WTC11 (cell line): ENCODE data around the gene SNX18. TPM values are rescaled to one million over a fixed set of nuclear protein-coding genes. Genes with fewer than 3 reads are reported as not detected.

ENCODE experiments used
- ATAC-seq: fragments of 200-7000 bp; cut with Tn5 transposase; 2 replicates; pipeline ENCODE4 v1.10.0; 2021; ENCODE audit warnings: mild to moderate bottlenecking, moderate library complexity
- CTCF ChIA-PET: fragments of 300-600 bp; sonication (Branson Sonifier 250); formaldehyde crosslinking; loops from one replicate; lab custom pipeline; 2021; ENCODE audit warnings: antibody characterized with exemption; lab: Charles Lee
- POLR2A ChIA-PET: fragments of 350-600 bp; sonication (Branson Sonifier 250); formaldehyde crosslinking; loops from one replicate; lab custom pipeline; 2021; ENCODE audit warnings: antibody characterized with exemption; lab: Charles Lee
- DNase-seq: peaks from one replicate; pipeline ENCODE4 v3.0.0; 2021; ENCODE audit warnings: low spot score
- H3K27ac Mint-ChIP-seq: 2 replicates; pipeline ENCODE4 v1.8.0; 2021; ENCODE audit warnings: mixed read lengths
- H3K27me3 Mint-ChIP-seq: 2 replicates; pipeline ENCODE4 v1.8.0; 2021; ENCODE audit warnings: low read depth, mild to moderate bottlenecking, moderate library complexity, mixed read lengths
- H3K36me3 Mint-ChIP-seq: 2 replicates; pipeline ENCODE4 v1.8.0; 2021; ENCODE audit warnings: mixed read lengths
- H3K4me1 Mint-ChIP-seq: 2 replicates; pipeline ENCODE4 v1.8.0; 2022; ENCODE audit warnings: mixed read lengths
- H3K4me3 Mint-ChIP-seq: 2 replicates; pipeline ENCODE4 v1.8.0; 2021; ENCODE audit warnings: mild to moderate bottlenecking, moderate library complexity, mixed read lengths
- H3K9me3 Mint-ChIP-seq: 2 replicates; pipeline ENCODE4 v1.8.0; 2021; ENCODE audit warnings: mixed read lengths
- FOXP1 ChIP-seq: sonication (generic); formaldehyde crosslinking; IDR thresholded peaks from 2 replicates; pipeline ENCODE4 v1.8.0; 2022; ENCODE audit warnings: missing genetic modification reagents, mild to moderate bottlenecking, moderate library complexity, borderline replicate concordance
- MXD4 ChIP-seq: fragments of 250-450 bp; sonication (Bioruptor Pico); IDR thresholded peaks from 2 replicates; pipeline ENCODE4 v1.8.0; 2021; ENCODE audit warnings: mild to moderate bottlenecking, moderate library complexity, borderline replicate concordance
- NFATC4 ChIP-seq: fragments of 250-450 bp; sonication (Bioruptor Pico); IDR thresholded peaks from 2 replicates; pipeline ENCODE4 v1.9.0; 2021; ENCODE audit warnings: mild to moderate bottlenecking
- OVOL2 ChIP-seq: fragments of 250-450 bp; sonication (Bioruptor Pico); IDR thresholded peaks from 2 replicates; pipeline ENCODE4 v1.9.0; 2021; ENCODE audit warnings: mild to moderate bottlenecking, borderline replicate concordance
- SMAD3 ChIP-seq: sonication (generic); formaldehyde crosslinking; IDR thresholded peaks from 2 replicates; pipeline ENCODE4 v1.8.0; 2022; ENCODE audit warnings: missing genetic modification reagents, mild to moderate bottlenecking, borderline replicate concordance
- SP1 ChIP-seq: sonication (generic); formaldehyde crosslinking; conservative IDR thresholded peaks from 2 replicates; pipeline ENCODE4 v1.8.1; 2022; ENCODE audit warnings: missing genetic modification reagents
- ZNF219 ChIP-seq: sonication (generic); formaldehyde crosslinking; IDR thresholded peaks from 2 replicates; pipeline ENCODE4 v1.8.0; 2023; ENCODE audit warnings: missing genetic modification reagents, mild to moderate bottlenecking, borderline replicate concordance
- ZNF396 ChIP-seq: fragments of 250-450 bp; sonication (Bioruptor Pico); IDR thresholded peaks from 2 replicates; pipeline ENCODE4 v1.8.0; 2021; ENCODE audit warnings: mild to moderate bottlenecking, moderate library complexity, borderline replicate concordance
- total RNA-seq: library from RNA; stranded (reverse); gene quantifications from 3 replicates; pipeline ENCODE4 v1.2.3, GENCODE V29; 2021
- TF ChIP-seq, protein P1 (sequence below): fragments of 250-450 bp; sonication (Bioruptor Pico); IDR thresholded peaks from 2 replicates; pipeline ENCODE4 v1.9.0; 2021; ENCODE audit warnings: mild to moderate bottlenecking
- TF ChIP-seq, protein P2 (sequence below): sonication (generic); formaldehyde crosslinking; IDR thresholded peaks from 2 replicates; pipeline ENCODE4 v1.8.0; 2022; ENCODE audit warnings: mild to moderate bottlenecking, missing genetic modification reagents
- TF ChIP-seq, protein P3 (sequence below): sonication (generic); formaldehyde crosslinking; IDR thresholded peaks from 2 replicates; pipeline ENCODE4 v1.8.0; 2022; ENCODE audit warnings: mild to moderate bottlenecking, missing genetic modification reagents
- TF ChIP-seq, protein P4 (sequence below): fragments of 250-450 bp; sonication (Bioruptor Pico); IDR thresholded peaks from 2 replicates; pipeline ENCODE4 v1.9.0; 2021; ENCODE audit warnings: moderate library complexity, mild to moderate bottlenecking, inconsistent platforms, borderline replicate concordance
- TF ChIP-seq, protein P5 (sequence below): sonication (generic); formaldehyde crosslinking; IDR thresholded peaks from 2 replicates; pipeline ENCODE4 v1.8.1; 2022; ENCODE audit warnings: mild to moderate bottlenecking, missing genetic modification reagents, moderate library complexity, borderline replicate concordance
- TF ChIP-seq, protein P6 (sequence below): sonication (generic); formaldehyde crosslinking; IDR thresholded peaks from 2 replicates; pipeline ENCODE4 v1.8.0; 2023; ENCODE audit warnings: missing genetic modification reagents
- TF ChIP-seq, protein P7 (sequence below): sonication (generic); formaldehyde crosslinking; IDR thresholded peaks from 2 replicates; pipeline ENCODE4 v1.8.0; 2023; ENCODE audit warnings: mild to moderate bottlenecking, missing genetic modification reagents
- TF ChIP-seq, protein P8 (sequence below): sonication (generic); formaldehyde crosslinking; IDR thresholded peaks from 2 replicates; pipeline ENCODE4 v1.8.0; 2022; ENCODE audit warnings: mild to moderate bottlenecking, missing genetic modification reagents
- TF ChIP-seq, protein P9 (sequence below): sonication (generic); formaldehyde crosslinking; IDR thresholded peaks from 2 replicates; pipeline ENCODE4 v1.8.1; 2022; ENCODE audit warnings: missing genetic modification reagents, borderline replicate concordance
- TF ChIP-seq, protein P10 (sequence below): sonication (generic); formaldehyde crosslinking; IDR thresholded peaks from 2 replicates; pipeline ENCODE4 v1.8.0; 2022; ENCODE audit warnings: mild to moderate bottlenecking, missing genetic modification reagents

Gene SNX18
- total RNA-seq, 1 experiment from 2014 or later = 24.6 TPM

DNA sequence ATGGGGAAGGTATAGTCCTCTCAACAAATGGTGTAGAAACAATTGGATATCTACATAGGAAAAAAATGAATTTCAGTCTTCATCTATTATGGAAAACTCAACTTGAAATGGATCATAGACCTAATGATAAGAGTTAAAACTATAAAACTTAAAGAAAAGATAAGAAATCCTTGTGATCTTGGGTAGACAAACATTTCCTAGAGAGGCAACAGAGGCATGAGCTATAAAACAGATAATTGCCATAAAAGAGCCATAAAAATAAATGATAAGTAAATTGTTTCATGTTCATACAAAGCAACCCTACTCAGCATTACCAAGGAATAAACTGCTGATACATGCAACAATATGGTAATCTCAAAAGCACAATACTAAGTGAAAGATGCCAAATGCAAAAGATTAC, 76.2 kb downstream of the SNX18 start:
- Mint-ChIP-seq H3K36me3 (peaks cover 6% of the 10 kb centered on the region), H3K27me3 (no peaks in the 10 kb centered on the region; the same call in 1 of the 2 replicates), H3K4me3 (no peak overlapping the region), H3K4me1 (no peaks in the 10 kb centered on the region), H3K9me3 (peaks cover 22% of the 10 kb centered on the region), H3K27ac (no peak overlapping the region)
- TF ChIP-seq MXD4 (CRISPR knock-in tag) (no peak), SMAD3 (no peak), ZNF396 (CRISPR knock-in tag) (no peak), FOXP1 (CRISPR knock-in tag) (no peak), OVOL2 (CRISPR knock-in tag) (no peak), ZNF219 (CRISPR knock-in tag) (no peak), NFATC4 (CRISPR knock-in tag) (no peak), SP1 (CRISPR knock-in tag) (no peak)
- TF ChIP-seq, protein P1, sequence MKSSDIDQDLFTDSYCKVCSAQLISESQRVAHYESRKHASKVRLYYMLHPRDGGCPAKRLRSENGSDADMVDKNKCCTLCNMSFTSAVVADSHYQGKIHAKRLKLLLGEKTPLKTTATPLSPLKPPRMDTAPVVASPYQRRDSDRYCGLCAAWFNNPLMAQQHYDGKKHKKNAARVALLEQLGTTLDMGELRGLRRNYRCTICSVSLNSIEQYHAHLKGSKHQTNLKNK (CRISPR knock-in tag) = no peak
- TF ChIP-seq, protein P2, sequence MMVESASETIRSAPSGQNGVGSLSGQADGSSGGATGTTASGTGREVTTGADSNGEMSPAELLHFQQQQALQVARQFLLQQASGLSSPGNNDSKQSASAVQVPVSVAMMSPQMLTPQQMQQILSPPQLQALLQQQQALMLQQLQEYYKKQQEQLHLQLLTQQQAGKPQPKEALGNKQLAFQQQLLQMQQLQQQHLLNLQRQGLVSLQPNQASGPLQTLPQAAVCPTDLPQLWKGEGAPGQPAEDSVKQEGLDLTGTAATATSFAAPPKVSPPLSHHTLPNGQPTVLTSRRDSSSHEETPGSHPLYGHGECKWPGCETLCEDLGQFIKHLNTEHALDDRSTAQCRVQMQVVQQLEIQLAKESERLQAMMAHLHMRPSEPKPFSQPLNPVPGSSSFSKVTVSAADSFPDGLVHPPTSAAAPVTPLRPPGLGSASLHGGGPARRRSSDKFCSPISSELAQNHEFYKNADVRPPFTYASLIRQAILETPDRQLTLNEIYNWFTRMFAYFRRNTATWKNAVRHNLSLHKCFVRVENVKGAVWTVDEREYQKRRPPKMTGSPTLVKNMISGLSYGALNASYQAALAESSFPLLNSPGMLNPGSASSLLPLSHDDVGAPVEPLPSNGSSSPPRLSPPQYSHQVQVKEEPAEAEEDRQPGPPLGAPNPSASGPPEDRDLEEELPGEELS (CRISPR knock-in tag) = no peak
- TF ChIP-seq, protein P3, sequence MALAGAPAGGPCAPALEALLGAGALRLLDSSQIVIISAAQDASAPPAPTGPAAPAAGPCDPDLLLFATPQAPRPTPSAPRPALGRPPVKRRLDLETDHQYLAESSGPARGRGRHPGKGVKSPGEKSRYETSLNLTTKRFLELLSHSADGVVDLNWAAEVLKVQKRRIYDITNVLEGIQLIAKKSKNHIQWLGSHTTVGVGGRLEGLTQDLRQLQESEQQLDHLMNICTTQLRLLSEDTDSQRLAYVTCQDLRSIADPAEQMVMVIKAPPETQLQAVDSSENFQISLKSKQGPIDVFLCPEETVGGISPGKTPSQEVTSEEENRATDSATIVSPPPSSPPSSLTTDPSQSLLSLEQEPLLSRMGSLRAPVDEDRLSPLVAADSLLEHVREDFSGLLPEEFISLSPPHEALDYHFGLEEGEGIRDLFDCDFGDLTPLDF (CRISPR knock-in tag) = no peak
- TF ChIP-seq, protein P4, sequence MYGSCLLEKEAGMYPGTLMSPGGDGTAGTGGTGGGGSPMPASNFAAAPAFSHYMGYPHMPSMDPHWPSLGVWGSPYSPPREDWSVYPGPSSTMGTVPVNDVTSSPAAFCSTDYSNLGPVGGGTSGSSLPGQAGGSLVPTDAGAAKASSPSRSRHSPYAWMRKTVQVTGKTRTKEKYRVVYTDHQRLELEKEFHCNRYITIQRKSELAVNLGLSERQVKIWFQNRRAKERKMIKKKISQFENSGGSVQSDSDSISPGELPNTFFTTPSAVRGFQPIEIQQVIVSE (CRISPR knock-in tag) = no peak
- TF ChIP-seq, protein P5, sequence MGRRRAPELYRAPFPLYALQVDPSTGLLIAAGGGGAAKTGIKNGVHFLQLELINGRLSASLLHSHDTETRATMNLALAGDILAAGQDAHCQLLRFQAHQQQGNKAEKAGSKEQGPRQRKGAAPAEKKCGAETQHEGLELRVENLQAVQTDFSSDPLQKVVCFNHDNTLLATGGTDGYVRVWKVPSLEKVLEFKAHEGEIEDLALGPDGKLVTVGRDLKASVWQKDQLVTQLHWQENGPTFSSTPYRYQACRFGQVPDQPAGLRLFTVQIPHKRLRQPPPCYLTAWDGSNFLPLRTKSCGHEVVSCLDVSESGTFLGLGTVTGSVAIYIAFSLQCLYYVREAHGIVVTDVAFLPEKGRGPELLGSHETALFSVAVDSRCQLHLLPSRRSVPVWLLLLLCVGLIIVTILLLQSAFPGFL (CRISPR knock-in tag) = no peak
- TF ChIP-seq, protein P6, sequence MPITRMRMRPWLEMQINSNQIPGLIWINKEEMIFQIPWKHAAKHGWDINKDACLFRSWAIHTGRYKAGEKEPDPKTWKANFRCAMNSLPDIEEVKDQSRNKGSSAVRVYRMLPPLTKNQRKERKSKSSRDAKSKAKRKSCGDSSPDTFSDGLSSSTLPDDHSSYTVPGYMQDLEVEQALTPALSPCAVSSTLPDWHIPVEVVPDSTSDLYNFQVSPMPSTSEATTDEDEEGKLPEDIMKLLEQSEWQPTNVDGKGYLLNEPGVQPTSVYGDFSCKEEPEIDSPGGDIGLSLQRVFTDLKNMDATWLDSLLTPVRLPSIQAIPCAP (CRISPR knock-in tag) = no peak
- TF ChIP-seq, protein P7, sequence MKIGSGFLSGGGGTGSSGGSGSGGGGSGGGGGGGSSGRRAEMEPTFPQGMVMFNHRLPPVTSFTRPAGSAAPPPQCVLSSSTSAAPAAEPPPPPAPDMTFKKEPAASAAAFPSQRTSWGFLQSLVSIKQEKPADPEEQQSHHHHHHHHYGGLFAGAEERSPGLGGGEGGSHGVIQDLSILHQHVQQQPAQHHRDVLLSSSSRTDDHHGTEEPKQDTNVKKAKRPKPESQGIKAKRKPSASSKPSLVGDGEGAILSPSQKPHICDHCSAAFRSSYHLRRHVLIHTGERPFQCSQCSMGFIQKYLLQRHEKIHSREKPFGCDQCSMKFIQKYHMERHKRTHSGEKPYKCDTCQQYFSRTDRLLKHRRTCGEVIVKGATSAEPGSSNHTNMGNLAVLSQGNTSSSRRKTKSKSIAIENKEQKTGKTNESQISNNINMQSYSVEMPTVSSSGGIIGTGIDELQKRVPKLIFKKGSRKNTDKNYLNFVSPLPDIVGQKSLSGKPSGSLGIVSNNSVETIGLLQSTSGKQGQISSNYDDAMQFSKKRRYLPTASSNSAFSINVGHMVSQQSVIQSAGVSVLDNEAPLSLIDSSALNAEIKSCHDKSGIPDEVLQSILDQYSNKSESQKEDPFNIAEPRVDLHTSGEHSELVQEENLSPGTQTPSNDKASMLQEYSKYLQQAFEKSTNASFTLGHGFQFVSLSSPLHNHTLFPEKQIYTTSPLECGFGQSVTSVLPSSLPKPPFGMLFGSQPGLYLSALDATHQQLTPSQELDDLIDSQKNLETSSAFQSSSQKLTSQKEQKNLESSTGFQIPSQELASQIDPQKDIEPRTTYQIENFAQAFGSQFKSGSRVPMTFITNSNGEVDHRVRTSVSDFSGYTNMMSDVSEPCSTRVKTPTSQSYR (CRISPR knock-in tag) = no peak
- TF ChIP-seq, protein P8, sequence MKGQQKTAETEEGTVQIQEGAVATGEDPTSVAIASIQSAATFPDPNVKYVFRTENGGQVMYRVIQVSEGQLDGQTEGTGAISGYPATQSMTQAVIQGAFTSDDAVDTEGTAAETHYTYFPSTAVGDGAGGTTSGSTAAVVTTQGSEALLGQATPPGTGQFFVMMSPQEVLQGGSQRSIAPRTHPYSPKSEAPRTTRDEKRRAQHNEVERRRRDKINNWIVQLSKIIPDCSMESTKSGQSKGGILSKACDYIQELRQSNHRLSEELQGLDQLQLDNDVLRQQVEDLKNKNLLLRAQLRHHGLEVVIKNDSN (CRISPR knock-in tag) = no peak
- TF ChIP-seq, protein P9, sequence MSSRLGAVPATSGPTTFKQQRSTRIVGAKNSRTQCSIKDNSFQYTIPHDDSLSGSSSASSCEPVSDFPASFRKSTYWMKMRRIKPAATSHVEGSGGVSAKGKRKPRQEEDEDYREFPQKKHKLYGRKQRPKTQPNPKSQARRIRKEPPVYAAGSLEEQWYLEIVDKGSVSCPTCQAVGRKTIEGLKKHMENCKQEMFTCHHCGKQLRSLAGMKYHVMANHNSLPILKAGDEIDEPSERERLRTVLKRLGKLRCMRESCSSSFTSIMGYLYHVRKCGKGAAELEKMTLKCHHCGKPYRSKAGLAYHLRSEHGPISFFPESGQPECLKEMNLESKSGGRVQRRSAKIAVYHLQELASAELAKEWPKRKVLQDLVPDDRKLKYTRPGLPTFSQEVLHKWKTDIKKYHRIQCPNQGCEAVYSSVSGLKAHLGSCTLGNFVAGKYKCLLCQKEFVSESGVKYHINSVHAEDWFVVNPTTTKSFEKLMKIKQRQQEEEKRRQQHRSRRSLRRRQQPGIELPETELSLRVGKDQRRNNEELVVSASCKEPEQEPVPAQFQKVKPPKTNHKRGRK (CRISPR knock-in tag) = no peak
- TF ChIP-seq, protein P10, sequence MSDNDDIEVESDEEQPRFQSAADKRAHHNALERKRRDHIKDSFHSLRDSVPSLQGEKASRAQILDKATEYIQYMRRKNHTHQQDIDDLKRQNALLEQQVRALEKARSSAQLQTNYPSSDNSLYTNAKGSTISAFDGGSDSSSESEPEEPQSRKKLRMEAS (CRISPR knock-in tag) = no peak
- DNase-seq = no peak
- POLR2A ChIA-PET = no interaction called here
- no peak for ATAC-seq
- CTCF ChIA-PET = no interaction called here
